Mononuclear cell (primary cell): ENCODE data around the gene PIK3C2G. TPM values are rescaled to one million over a fixed set of nuclear protein-coding genes. Genes with fewer than 3 reads are reported as not detected.

Experiments
- H3K27me3 ChIP-seq: 2 replicates; pipeline ENCODE4 v1.6.0; 2011; ENCODE audit warnings: low read length, control low read depth; ENCODE audit not compliant: insufficient read depth
- H3K4me1 ChIP-seq: 2 replicates; pipeline ENCODE4 v1.5.1; 2011; ENCODE audit warnings: mild to moderate bottlenecking, low read length, control low read depth; ENCODE audit not compliant: insufficient read depth
- H3K4me3 ChIP-seq: 2 replicates; pipeline ENCODE4 v1.5.1; 2011; ENCODE audit warnings: mild to moderate bottlenecking, low read length, moderate library complexity
- H3K9me3 ChIP-seq: 2 replicates; pipeline ENCODE4 v1.5.1; 2011; ENCODE audit warnings: low read depth, mild to moderate bottlenecking, control low read depth, low read length
- total RNA-seq: library from RNA; depleted of rRNA; stranded (reverse); fragments of >200 nt; gene quantifications from one replicate; pipeline ENCODE4 v1.2.3, GENCODE V29; 2012

Gene PIK3C2G
- total RNA-seq, 1 donor: not detected

- H3K4me3 ChIP-seq: no peak overlapping the region
These were observed 289.8 kb downstream of the PIK3C2G start for GRCh38 chr12:18551106-18551505.

GRCh38 chr12:18551701-18552100 lies 290.4 kb downstream of the PIK3C2G start:
- Histone ChIP-seq H3K4me1 (no peaks in the 10 kb centered on the region), H3K9me3 (peaks cover 6% of the 10 kb centered on the region), H3K27me3 (no peaks in the 10 kb centered on the region), H3K4me3 (no peak overlapping the region)

More at GRCh38 chr12:18551106-18551505, 289.8 kb downstream of the PIK3C2G start:
- H3K9me3 ChIP-seq: peaks cover 6% of the 10 kb centered on the region
- H3K4me1 ChIP-seq: no peaks in the 10 kb centered on the region
- no peaks in the 10 kb centered on the region for H3K27me3 ChIP-seq

- Histone ChIP-seq H3K4me3 (no peak overlapping the region), H3K9me3 (peaks cover 6% of the 10 kb centered on the region), H3K4me1 (no peaks in the 10 kb centered on the region), H3K27me3 (no peaks in the 10 kb centered on the region)
These were observed 291.5 kb downstream of the PIK3C2G start for GRCh38 chr12:18552829-18553228.

DNA sequence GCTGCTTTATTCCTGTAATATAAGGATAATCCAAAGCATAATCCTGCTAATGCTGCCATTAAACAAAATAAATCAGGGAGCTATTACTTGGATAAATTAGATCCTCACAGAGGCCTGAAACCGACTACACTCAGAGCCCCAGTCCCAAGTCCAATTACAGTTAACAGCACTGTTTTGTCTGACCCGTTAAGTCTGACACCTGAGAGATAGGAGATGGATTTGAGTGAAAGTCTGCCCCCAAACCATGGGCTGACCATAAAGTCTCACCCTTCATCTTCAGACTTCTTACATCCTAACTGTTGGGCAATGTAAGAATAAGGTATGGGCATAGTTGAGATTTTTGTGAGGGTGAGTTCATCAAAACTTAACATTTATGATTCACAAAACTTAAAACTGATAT lies 294.8 kb downstream of the PIK3C2G start:
- no peaks in the 10 kb centered on the region for H3K27me3 ChIP-seq
- H3K4me1 ChIP-seq: no peaks in the 10 kb centered on the region
- H3K9me3 ChIP-seq: peaks cover 6% of the 10 kb centered on the region
- H3K4me3 ChIP-seq: no peak overlapping the region

DNA sequence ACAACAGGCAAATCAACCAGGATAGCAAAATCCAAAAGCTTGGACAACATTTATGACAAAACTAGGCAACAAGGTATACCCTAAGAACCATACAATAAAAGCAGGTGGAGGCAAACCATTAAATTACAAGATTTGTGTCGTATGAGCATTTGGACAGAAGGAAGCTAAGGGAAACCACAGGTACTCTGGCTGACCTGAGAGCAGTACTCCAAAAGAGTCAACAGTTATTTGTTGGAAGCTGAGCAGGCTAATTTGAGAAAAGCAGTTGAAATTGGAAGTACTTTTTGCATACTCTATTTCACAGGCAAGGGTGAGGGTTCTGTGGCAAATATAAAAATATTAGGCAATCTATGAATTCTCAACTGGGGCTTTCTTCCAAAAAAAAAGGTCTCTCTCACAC lies 297.9 kb downstream of the PIK3C2G start:
- Histone ChIP-seq H3K4me3 (no peak overlapping the region), H3K9me3 (peaks cover 3% of the 10 kb centered on the region), H3K4me1 (no peaks in the 10 kb centered on the region), H3K27me3 (no peaks in the 10 kb centered on the region)

GRCh38 chr12:18562531-18562930 lies 301.2 kb downstream of the PIK3C2G start:
- Histone ChIP-seq H3K9me3 (no peaks in the 10 kb centered on the region), H3K4me1 (no peaks in the 10 kb centered on the region), H3K27me3 (no peaks in the 10 kb centered on the region), H3K4me3 (no peak overlapping the region)

- Histone ChIP-seq H3K4me1 (no peaks in the 10 kb centered on the region), H3K4me3 (no peak overlapping the region), H3K27me3 (no peaks in the 10 kb centered on the region), H3K9me3 (no peaks in the 10 kb centered on the region)
These were observed 303.0 kb downstream of the PIK3C2G start for GRCh38 chr12:18564306-18564705.

DNA sequence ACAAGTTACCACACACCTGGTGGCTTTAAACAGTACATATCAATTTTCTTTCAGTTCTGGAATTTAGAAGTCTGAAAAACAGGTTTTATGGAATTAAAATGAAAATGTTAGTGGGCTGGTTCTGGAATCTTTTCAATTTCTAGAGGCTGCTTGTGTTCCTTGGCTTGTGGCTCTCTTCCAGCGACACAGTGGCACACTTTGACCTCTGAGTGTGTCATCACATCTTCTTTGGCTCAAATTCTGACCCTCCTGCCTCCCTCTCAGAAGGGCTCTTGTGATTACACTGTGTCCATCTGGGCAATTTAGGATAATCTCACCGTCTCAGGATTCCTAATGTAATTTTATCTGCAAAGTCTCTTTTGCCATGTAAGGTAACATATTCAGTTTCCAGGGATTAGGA lies 306.5 kb downstream of the PIK3C2G start:
- Histone ChIP-seq H3K9me3 (no peaks in the 10 kb centered on the region), H3K4me1 (no peaks in the 10 kb centered on the region), H3K4me3 (no peak overlapping the region), H3K27me3 (no peaks in the 10 kb centered on the region)

DNA sequence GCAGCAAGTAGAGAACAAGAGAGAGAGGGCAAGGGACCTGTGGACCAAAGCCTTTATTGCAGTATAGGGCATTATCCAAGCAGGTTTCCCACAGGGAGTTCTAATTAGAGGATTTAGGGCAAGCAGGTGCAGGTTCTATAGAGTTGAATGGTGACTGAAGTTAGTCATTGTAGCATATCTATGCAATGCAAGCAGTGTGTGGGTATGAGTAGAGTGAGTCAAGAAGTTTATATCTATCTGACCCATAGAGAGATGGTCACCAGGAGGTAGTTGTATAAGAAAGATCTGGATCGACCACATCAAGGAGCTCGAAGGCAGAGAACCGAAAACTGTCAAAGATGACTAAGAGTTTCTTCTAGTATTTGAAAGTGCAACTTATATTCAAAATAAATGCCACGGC lies 309.2 kb downstream of the PIK3C2G start:
- no peaks in the 10 kb centered on the region for H3K27me3 ChIP-seq
- H3K4me3 ChIP-seq: no peak overlapping the region
- no peaks in the 10 kb centered on the region for H3K9me3 ChIP-seq
- no peaks in the 10 kb centered on the region for H3K4me1 ChIP-seq

DNA sequence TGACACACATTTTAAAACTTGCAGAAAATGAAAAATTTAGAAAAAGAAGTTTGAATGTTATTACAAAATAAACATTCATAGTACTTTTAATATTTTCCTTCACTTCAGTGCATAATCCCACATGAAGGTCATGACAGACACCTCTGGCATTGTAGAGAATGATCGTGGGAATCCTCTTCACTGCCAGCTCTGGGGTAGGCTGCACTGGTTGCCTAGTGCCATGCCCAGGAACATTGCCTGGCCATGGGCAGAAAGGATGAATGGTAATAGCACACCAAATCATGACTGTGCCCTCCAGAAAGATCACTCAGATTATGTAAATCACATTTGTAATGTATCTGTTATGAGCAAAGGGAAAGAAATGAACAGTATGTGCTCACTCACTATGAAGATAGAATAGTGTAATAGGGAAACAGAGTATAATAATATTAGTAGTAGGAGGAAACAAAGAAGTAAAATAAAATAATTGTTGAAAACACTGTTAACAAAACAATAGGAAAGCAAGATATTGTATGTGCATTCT lies 314.8 kb downstream of the PIK3C2G start:
- H3K4me1 ChIP-seq: no peaks in the 10 kb centered on the region
- H3K9me3 ChIP-seq: no peaks in the 10 kb centered on the region
- no peak overlapping the region for H3K4me3 ChIP-seq
- H3K27me3 ChIP-seq: no peaks in the 10 kb centered on the region

- H3K4me1 ChIP-seq: no peaks in the 10 kb centered on the region
- H3K4me3 ChIP-seq: no peak overlapping the region
- no peaks in the 10 kb centered on the region for H3K27me3 ChIP-seq
- no peaks in the 10 kb centered on the region for H3K9me3 ChIP-seq
These were observed 315.3 kb downstream of the PIK3C2G start for GRCh38 chr12:18576648-18577047.

DNA sequence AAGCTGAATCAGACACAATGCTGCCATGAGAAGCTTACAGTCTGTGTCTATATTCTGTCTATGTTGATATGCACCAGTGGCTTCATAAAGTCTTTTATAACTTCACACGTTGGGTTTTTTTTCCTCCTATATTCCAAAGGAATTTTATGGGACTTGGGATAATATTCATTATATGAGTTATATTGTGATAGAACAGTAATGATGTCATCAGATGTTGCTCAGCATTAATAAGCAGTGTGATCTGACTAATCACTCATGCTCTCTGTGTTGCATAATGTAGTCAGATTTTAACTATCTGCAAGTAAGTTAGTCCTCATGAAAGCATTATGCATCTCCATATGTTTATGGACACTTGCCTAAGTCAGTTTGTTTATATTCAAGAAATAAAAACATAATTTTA lies 316.9 kb downstream of the PIK3C2G start:
- no peak overlapping the region for H3K4me3 ChIP-seq
- H3K4me1 ChIP-seq: no peaks in the 10 kb centered on the region
- H3K9me3 ChIP-seq: no peaks in the 10 kb centered on the region
- H3K27me3 ChIP-seq: no peaks in the 10 kb centered on the region

GRCh38 chr12:18580291-18580690 lies 319.0 kb downstream of the PIK3C2G start:
- Histone ChIP-seq H3K4me1 (no peaks in the 10 kb centered on the region), H3K27me3 (no peaks in the 10 kb centered on the region)

DNA sequence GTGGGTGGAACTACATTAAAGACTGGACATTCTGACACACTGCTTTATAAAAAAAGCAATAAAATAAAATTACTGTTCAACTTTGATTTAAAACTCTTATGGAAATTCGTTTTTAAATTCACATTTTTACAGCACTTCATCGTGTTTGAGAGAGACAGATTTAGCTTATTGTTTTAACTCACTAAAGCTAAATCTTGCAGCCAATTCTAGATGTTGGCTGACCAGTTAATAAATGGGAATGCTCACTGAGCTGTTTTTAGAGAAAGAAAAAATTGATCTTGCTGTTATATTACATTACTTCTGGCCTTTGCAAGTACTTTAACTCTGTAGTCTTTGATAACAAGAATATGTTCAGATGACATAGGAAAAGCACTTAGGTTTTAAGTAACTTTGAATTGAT lies 319.4 kb downstream of the PIK3C2G start:
- H3K9me3 ChIP-seq: peaks cover 5% of the 10 kb centered on the region
- no peak overlapping the region for H3K4me3 ChIP-seq
- H3K27me3 ChIP-seq: no peaks in the 10 kb centered on the region
- H3K4me1 ChIP-seq: no peaks in the 10 kb centered on the region

More at GRCh38 chr12:18580291-18580690, 319.0 kb downstream of the PIK3C2G start:
- H3K4me3 ChIP-seq: no peak overlapping the region
- peaks cover 1% of the 10 kb centered on the region for H3K9me3 ChIP-seq

- Histone ChIP-seq H3K4me1 (no peaks in the 10 kb centered on the region), H3K27me3 (no peaks in the 10 kb centered on the region), H3K9me3 (peaks cover 12% of the 10 kb centered on the region), H3K4me3 (no peak overlapping the region)
These were observed 320.1 kb downstream of the PIK3C2G start for GRCh38 chr12:18581232-18581962.

- Histone ChIP-seq H3K27me3 (no peaks in the 10 kb centered on the region), H3K4me3 (no peak overlapping the region), H3K4me1 (no peaks in the 10 kb centered on the region), H3K9me3 (peaks cover 17% of the 10 kb centered on the region)
These were observed 322.3 kb downstream of the PIK3C2G start for GRCh38 chr12:18583655-18584054.
